HL-60 (cell line): ENCODE data around the gene SOD3.

ENCODE experiments used
- DNase-seq, 2 experiments: peaks; one replicate each; pipeline ENCODE4 v3.0.0-alpha.2; 2010 to 2020; ENCODE audit warnings: low read depth in 1 of 2, low spot score in 1 of 2
- H3K27ac ChIP-seq: fragments of 250-450 bp; sonication (Bioruptor Pico); replicated peaks from 2 replicates; pipeline ENCODE4 v1.5.1; 2020; ENCODE audit warnings: mild to moderate bottlenecking, moderate library complexity
- H3K27me3 ChIP-seq: fragments of 250-450 bp; sonication (Bioruptor Pico); 2 replicates; pipeline ENCODE4 v1.5.1; 2021; ENCODE audit warnings: mild to moderate bottlenecking, moderate library complexity; ENCODE audit not compliant: insufficient read depth, poor library complexity, severe bottlenecking
- H3K4me3 ChIP-seq: replicated peaks from 2 replicates; pipeline ENCODE4 v1.5.1; 2011; ENCODE audit warnings: mild to moderate bottlenecking, control low read depth, low read length; ENCODE audit not compliant: insufficient read depth
- CTCF ChIP-seq: IDR thresholded peaks from one replicate; pipeline ENCODE4 v1.5.1; 2011; ENCODE audit warnings: low read length, control low read depth, inconsistent platforms; ENCODE audit not compliant: insufficient read depth
- GABPA ChIP-seq: IDR thresholded peaks from 2 replicates; pipeline ENCODE4 v1.6.1; 2012; ENCODE audit warnings: low read depth
- POLR2AphosphoS5 ChIP-seq: IDR thresholded peaks from 2 replicates; pipeline ENCODE4 v1.6.1; 2012; ENCODE audit warnings: low read depth
- REST ChIP-seq: IDR thresholded peaks from 2 replicates; pipeline ENCODE4 v1.6.1; 2012; ENCODE audit warnings: low read depth; ENCODE audit not compliant: insufficient replicate concordance
- SPI1 ChIP-seq: IDR thresholded peaks from 2 replicates; pipeline ENCODE4 v1.6.1; 2012; ENCODE audit warnings: low read depth, mild to moderate bottlenecking, borderline replicate concordance

SOD3 gene

GRCh38 chr4:24806206-24806990 is 11.0 kb downstream of the SOD3 start:
- no peak overlapping the region for H3K27ac ChIP-seq
- no peak overlapping the region for H3K4me3 ChIP-seq
- DNase-seq = no peak
- H3K27me3 ChIP-seq = no peaks in the 10 kb centered on the region
- TF ChIP-seq SPI1 (no peak), GABPA (no peak), REST (no peak), CTCF (no peak), POLR2AphosphoS5 (no peak)

- Histone ChIP-seq H3K27ac (no peak overlapping the region), H3K27me3 (no peaks in the 10 kb centered on the region), H3K4me3 (no peak overlapping the region)
- no peak for TF ChIP-seq GABPA
- no peak for TF ChIP-seq REST
- no peak for TF ChIP-seq SPI1
- no peak for TF ChIP-seq CTCF
- no peak for TF ChIP-seq POLR2AphosphoS5
- no peak for DNase-seq
Observed at GRCh38 chr4:24807611-24808010, 12.2 kb downstream of the SOD3 start.

GRCh38 chr4:24808261-24808660 is 12.9 kb downstream of the SOD3 start:
- no peak overlapping the region for H3K27ac ChIP-seq
- H3K27me3 ChIP-seq = no peaks in the 10 kb centered on the region
- DNase-seq = no peak
- H3K4me3 ChIP-seq = no peak overlapping the region
- TF ChIP-seq GABPA = no peak

- H3K27me3 ChIP-seq = no peaks in the 10 kb centered on the region
- no peak overlapping the region for H3K4me3 ChIP-seq
- no peak overlapping the region for H3K27ac ChIP-seq
- DNase-seq = no peak
- no peak for TF ChIP-seq REST
- TF ChIP-seq POLR2AphosphoS5 = no peak
- TF ChIP-seq CTCF = no peak
Observed at GRCh38 chr4:24808955-24809354, 13.6 kb downstream of the SOD3 start.
